ENCODE data around the gene CACNA2D3.

CACNA2D3 gene

GRCh38 chr3:54488297-54488696 is 365.9 kb downstream of the CACNA2D3 start:
- no peak for DNase-seq

- no peak for DNase-seq
Observed at GRCh38 chr3:54494209-54494608, 371.9 kb downstream of the CACNA2D3 start.

- DNase-seq = no peak
Observed at GRCh38 chr3:54506603-54507002, 384.3 kb downstream of the CACNA2D3 start.

GRCh38 chr3:54507876-54508460 is 385.6 kb downstream of the CACNA2D3 start:
- no peak for DNase-seq

GRCh38 chr3:54510506-54510905 is 388.2 kb downstream of the CACNA2D3 start:
- no peak for DNase-seq

- no peak for DNase-seq
Observed at GRCh38 chr3:54511766-54512365, 389.5 kb downstream of the CACNA2D3 start.

GRCh38 chr3:54514006-54514405 is 391.7 kb downstream of the CACNA2D3 start:
- no peak for DNase-seq

GRCh38 chr3:54514416-54514815 is 392.1 kb downstream of the CACNA2D3 start:
- no peak for DNase-seq

GRCh38 chr3:54515441-54516213 is 393.3 kb downstream of the CACNA2D3 start:
- DNase-seq = no peak

GRCh38 chr3:54517424-54517823 is 395.1 kb downstream of the CACNA2D3 start:
- no peak for DNase-seq

GRCh38 chr3:54518011-54518675 is 395.8 kb downstream of the CACNA2D3 start:
- DNase-seq = no peak

- DNase-seq = no peak
Observed at GRCh38 chr3:54519493-54519892, 397.1 kb downstream of the CACNA2D3 start.

- DNase-seq = no peak
Observed at GRCh38 chr3:54520060-54520459, 397.7 kb downstream of the CACNA2D3 start.

GRCh38 chr3:54527521-54527920 is 405.2 kb downstream of the CACNA2D3 start:
- no peak for DNase-seq

- no peak for DNase-seq
Observed at GRCh38 chr3:54527953-54528352, 405.6 kb downstream of the CACNA2D3 start.

GRCh38 chr3:54528668-54529067 is 406.3 kb downstream of the CACNA2D3 start:
- no peak for DNase-seq

- DNase-seq = no peak
Observed at GRCh38 chr3:54530091-54530490, 407.7 kb downstream of the CACNA2D3 start.

GRCh38 chr3:54530944-54531343 is 408.6 kb downstream of the CACNA2D3 start:
- DNase-seq = no peak

- DNase-seq = no peak
Observed at GRCh38 chr3:54531741-54532140, 409.4 kb downstream of the CACNA2D3 start.

- DNase-seq = no peak
Observed at GRCh38 chr3:54533856-54534255, 411.5 kb downstream of the CACNA2D3 start.

- no peak for DNase-seq
Observed at GRCh38 chr3:54535619-54536018, 413.3 kb downstream of the CACNA2D3 start.

GRCh38 chr3:54536450-54536849 is 414.1 kb downstream of the CACNA2D3 start:
- no peak for DNase-seq

- DNase-seq = no peak
Observed at GRCh38 chr3:54537506-54537905, 415.2 kb downstream of the CACNA2D3 start.

- no peak for DNase-seq
Observed at GRCh38 chr3:54538346-54538745, 416.0 kb downstream of the CACNA2D3 start.

Measured in NCI-H345 (cell line).